Measurements from ENCODE around the gene ZNF423. TPM values are rescaled to one million over a fixed set of nuclear protein-coding genes. Genes with fewer than 3 reads are reported as not detected.

Gene ZNF423
- total RNA-seq, 1 experiment from 2014 or later = 11.1 TPM

DNA sequence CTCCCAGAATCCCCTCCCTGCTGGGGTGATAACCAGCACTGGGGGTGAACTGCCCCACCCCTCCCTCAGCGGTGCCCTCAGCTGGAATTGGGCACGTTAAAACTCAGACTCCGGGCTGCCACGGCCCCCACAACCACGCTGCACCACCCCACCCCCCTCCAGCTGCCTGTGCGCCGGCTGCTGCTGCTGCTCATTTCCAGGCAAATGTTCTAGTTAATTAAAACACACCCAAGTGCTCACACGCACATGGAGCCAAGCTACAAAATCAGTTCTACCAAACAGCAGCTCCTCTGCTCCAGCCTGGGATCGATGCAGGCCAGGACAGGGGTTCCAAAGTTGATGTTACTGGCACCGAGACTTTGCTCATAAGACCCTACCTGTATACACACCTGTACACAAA, 180.5 kb downstream of the ZNF423 start:
- TF ChIP-seq, protein P1, sequence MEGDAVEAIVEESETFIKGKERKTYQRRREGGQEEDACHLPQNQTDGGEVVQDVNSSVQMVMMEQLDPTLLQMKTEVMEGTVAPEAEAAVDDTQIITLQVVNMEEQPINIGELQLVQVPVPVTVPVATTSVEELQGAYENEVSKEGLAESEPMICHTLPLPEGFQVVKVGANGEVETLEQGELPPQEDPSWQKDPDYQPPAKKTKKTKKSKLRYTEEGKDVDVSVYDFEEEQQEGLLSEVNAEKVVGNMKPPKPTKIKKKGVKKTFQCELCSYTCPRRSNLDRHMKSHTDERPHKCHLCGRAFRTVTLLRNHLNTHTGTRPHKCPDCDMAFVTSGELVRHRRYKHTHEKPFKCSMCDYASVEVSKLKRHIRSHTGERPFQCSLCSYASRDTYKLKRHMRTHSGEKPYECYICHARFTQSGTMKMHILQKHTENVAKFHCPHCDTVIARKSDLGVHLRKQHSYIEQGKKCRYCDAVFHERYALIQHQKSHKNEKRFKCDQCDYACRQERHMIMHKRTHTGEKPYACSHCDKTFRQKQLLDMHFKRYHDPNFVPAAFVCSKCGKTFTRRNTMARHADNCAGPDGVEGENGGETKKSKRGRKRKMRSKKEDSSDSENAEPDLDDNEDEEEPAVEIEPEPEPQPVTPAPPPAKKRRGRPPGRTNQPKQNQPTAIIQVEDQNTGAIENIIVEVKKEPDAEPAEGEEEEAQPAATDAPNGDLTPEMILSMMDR (conservative IDR thresholded peaks at IDR 0.05; ENCODE audit: low read depth, low read length) = no peak
- no peak for TF ChIP-seq EZH2 (IDR thresholded peaks at IDR 0.05; ENCODE audit: borderline replicate concordance, low read depth, low read length, poor library complexity, severe bottlenecking)
- intact Hi-C loops (cut with micrococcal nuclease; ENCODE audit: unreplicated experiment) = no loop called here
- ChIA-PET CTCF (no interaction called here), POLR2A (ENCODE audit: low non-redundant PET) (no interaction called here)
- Histone ChIP-seq H3K4me1 (ENCODE audit: insufficient read depth, low read length, poor library complexity, severe bottlenecking) (peaks cover 5% of the 10 kb centered on the region), H3K4me3 (ENCODE audit: low read depth, low read length, poor library complexity, severe bottlenecking) (no peak overlapping the region), H3K9me3 (ENCODE audit: low read depth, low read length, poor library complexity, severe bottlenecking) (no peaks in the 10 kb centered on the region), H3K27ac (ENCODE audit: low read depth, low read length, poor library complexity, severe bottlenecking) (no peak overlapping the region), H3K36me3 (ENCODE audit: insufficient read depth, low read length, poor library complexity, severe bottlenecking) (no peaks in the 10 kb centered on the region), H3K27me3 (replicated peaks; ENCODE audit: insufficient read depth, low read depth, low read length, poor library complexity) (no peaks in the 10 kb centered on the region)
- BruUV-seq (replicated peaks) = no TSS peak
- DNase-seq (ENCODE audit: low spot score) = no peak

DNA sequence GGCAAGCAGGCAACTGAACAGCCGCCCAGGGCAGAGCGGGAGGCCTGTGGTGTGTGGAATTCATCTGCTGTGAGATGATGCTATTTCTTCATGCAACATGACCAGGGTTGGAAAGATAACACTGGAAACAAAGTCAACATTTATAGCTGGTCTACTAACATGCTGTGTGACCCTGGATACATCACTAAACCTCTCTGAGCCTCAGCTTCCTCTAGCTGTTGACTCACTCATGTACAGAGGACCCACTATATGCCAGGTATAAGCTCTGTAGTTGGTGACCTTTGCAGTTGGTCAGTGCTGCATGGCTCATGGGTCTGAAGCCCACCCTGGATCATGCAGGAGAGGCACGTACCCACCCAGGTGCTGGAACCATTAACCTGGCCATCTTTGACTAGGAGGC, 180.9 kb downstream of the ZNF423 start:
- POLR2A ChIA-PET (ENCODE audit: low non-redundant PET) = no interaction called here
- no peak for DNase-seq (ENCODE audit: low spot score)
- intact Hi-C loops (cut with micrococcal nuclease; ENCODE audit: unreplicated experiment) = no loop called here
- Histone ChIP-seq H3K4me3 (ENCODE audit: low read depth, low read length, poor library complexity, severe bottlenecking) (no peak overlapping the region), H3K27me3 (replicated peaks; ENCODE audit: insufficient read depth, low read depth, low read length, poor library complexity) (no peaks in the 10 kb centered on the region), H3K4me1 (ENCODE audit: insufficient read depth, low read length, poor library complexity, severe bottlenecking) (peaks cover 5% of the 10 kb centered on the region), H3K36me3 (ENCODE audit: insufficient read depth, low read length, poor library complexity, severe bottlenecking) (no peaks in the 10 kb centered on the region), H3K9me3 (ENCODE audit: low read depth, low read length, poor library complexity, severe bottlenecking) (no peaks in the 10 kb centered on the region), H3K27ac (ENCODE audit: low read depth, low read length, poor library complexity, severe bottlenecking) (no peak overlapping the region)
- TF ChIP-seq, protein P1 (conservative IDR thresholded peaks at IDR 0.05; ENCODE audit: low read depth, low read length) = no peak
- no peak for TF ChIP-seq EZH2 (IDR thresholded peaks at IDR 0.05; ENCODE audit: borderline replicate concordance, low read depth, low read length, poor library complexity, severe bottlenecking)
- no TSS peak for BruUV-seq (replicated peaks)
- CTCF ChIA-PET = no interaction called here

DNA sequence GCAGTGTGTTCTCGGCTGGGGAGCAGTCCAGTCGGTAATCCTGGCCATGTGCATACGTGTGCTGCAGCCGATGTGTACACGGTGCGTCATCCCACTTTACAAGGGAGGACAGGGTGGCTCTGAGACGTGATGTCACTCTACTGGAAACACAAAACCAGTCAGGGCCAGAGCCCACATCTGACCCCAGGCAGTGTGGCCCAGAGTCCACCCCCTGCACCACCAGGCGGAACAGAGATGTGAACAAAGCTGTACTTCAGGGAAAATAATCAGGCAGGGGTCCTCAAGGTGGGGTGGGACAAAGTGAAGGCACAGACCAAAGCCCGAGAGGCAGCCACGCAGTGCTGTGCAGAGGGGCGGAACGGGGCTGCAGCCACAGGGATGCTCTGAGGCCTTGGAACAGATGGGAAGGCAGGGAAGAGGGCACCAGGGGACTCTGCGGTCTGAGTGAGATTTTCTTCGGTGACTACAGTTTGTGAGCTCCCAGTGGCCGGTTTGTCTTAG, 181.5 kb downstream of the ZNF423 start:
- no peak overlapping the region for H3K27ac ChIP-seq (ENCODE audit: low read depth, low read length, poor library complexity, severe bottlenecking)
- no peaks in the 10 kb centered on the region for H3K9me3 ChIP-seq (ENCODE audit: low read depth, low read length, poor library complexity, severe bottlenecking)
- DNase-seq (ENCODE audit: low spot score) = no peak
- H3K4me1 ChIP-seq (ENCODE audit: insufficient read depth, low read length, poor library complexity, severe bottlenecking) = peaks cover 5% of the 10 kb centered on the region
- ChIA-PET CTCF (no interaction called here), POLR2A (ENCODE audit: low non-redundant PET) (no interaction called here)
- intact Hi-C loops (cut with micrococcal nuclease; ENCODE audit: unreplicated experiment) = no loop called here
- H3K36me3 ChIP-seq (ENCODE audit: insufficient read depth, low read length, poor library complexity, severe bottlenecking) = no peaks in the 10 kb centered on the region
- BruUV-seq (replicated peaks) = no TSS peak
- no peak overlapping the region for H3K4me3 ChIP-seq (ENCODE audit: low read depth, low read length, poor library complexity, severe bottlenecking)
- H3K27me3 ChIP-seq (replicated peaks; ENCODE audit: insufficient read depth, low read depth, low read length, poor library complexity) = no peaks in the 10 kb centered on the region
- no peak for TF ChIP-seq EZH2 (IDR thresholded peaks at IDR 0.05; ENCODE audit: borderline replicate concordance, low read depth, low read length, poor library complexity, severe bottlenecking)
- TF ChIP-seq, protein P1 (conservative IDR thresholded peaks at IDR 0.05; ENCODE audit: low read depth, low read length) = no peak
